Rectal smooth muscle tissue (tissue), 1 donor: ENCODE data around the gene CELF4.

Source experiments
- H3K27ac ChIP-seq: one replicate; pipeline ENCODE4 v1.7.0; 2013; ENCODE audit warnings: low read depth, low read length, inconsistent platforms
- H3K27me3 ChIP-seq: one replicate; pipeline ENCODE4 v1.7.0; 2013; ENCODE audit warnings: low read length; ENCODE audit not compliant: control insufficient read depth, insufficient read depth
- H3K36me3 ChIP-seq: one replicate; pipeline ENCODE4 v1.7.0; 2013; ENCODE audit warnings: low read length; ENCODE audit not compliant: control insufficient read depth, insufficient read depth
- H3K4me1 ChIP-seq: one replicate; pipeline ENCODE4 v1.7.0; 2013; ENCODE audit warnings: low read length; ENCODE audit not compliant: control insufficient read depth, insufficient read depth
- H3K4me3 ChIP-seq: one replicate; pipeline ENCODE4 v1.7.0; 2013; ENCODE audit warnings: low read length
- H3K9ac ChIP-seq: one replicate; pipeline ENCODE4 v1.7.0; 2013; ENCODE audit warnings: low read length

Gene CELF4

DNA sequence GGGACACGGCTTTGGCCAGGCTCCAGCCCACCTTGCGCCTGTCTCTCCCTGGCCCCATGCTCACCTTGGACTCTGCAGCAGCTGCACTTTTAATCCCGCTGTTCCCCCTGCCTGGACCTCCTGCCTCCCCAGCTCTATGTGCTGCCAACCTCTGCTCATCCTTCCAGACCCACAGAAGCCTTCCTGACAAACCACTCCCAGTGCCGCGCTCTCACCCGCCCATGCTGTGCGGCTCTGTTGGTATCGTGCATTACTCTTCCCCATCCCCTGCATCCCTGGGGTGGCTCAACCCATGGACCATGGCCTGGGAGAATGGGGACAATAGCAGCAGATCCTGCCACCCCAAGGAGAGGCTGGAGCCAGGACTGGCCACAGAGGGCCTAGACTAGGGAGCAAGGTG is 303.6 kb downstream of the CELF4 start:
- Histone ChIP-seq H3K27me3 (peaks cover 8% of the 10 kb centered on the region), H3K9ac (no peak overlapping the region), H3K4me1 (no peaks in the 10 kb centered on the region), H3K4me3 (no peak overlapping the region), H3K27ac (no peak overlapping the region), H3K36me3 (no peaks in the 10 kb centered on the region)

DNA sequence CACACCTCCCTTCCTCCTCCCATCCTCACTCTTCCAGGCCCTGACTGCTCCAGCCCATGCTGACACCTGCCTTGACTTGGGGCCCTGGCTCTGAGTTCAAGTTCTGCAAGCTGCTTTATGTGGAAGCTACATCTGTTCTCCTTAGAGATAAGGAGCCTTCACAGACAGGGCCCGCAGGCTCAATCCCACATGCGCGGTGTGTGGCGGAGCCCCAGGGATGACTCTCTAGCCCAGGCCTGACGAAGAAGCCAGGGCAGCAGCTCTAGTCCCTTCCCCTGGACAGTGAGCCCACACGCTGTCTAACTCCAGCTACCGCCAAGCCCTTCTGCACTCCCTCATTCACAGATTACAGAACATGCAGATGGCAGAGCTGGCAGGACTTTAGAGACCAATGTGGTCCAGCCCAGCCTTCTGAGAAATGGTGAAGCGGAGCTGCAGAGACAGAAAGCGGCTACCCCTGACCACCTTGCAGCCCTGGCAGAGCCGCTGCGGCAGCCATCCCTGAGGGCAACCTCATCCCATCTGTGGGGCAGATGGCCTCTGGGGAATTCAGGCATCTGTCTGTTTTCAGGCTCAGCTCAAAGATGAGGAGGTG is 304.3 kb downstream of the CELF4 start:
- H3K4me3 ChIP-seq = no peak overlapping the region
- no peak overlapping the region for H3K27ac ChIP-seq
- no peaks in the 10 kb centered on the region for H3K4me1 ChIP-seq
- no peak overlapping the region for H3K9ac ChIP-seq
- H3K36me3 ChIP-seq = no peaks in the 10 kb centered on the region
- peaks cover 8% of the 10 kb centered on the region for H3K27me3 ChIP-seq

DNA sequence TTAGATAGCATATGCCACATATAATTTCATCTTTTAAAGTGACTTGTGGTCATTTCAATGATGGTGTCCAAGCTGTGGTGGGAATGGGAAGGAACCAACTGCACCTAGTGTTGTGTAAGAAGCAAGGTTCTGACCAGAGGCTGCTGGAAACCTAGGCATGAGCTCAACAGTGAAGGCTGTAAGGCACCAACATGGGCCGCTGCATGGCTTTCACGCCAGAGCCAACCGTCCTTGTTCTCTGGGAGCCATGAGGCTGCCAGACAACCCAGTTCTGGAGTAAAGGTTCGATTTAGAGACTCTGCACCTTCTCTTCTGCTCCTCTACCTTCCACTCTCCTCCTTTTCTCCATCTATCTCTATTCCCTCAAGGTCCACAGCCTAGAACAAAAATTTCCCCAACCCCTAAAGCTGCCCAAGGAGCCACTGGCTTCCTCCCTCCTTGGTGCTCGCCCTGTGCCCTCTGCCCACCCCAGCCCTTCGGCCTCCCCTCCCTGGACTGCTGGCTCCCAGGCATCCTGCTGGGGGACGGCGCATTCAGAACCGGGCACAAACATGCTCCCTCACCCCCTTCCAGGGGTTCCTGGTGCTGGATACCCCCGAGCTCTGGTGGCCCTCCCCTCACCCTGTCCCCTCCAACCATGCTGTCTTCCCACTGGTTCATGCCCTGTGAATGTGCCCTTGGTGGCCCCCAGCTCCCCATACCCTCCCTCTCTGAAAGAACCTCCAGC is 305.1 kb downstream of the CELF4 start:
- H3K4me3 ChIP-seq = no peak overlapping the region
- peaks cover 8% of the 10 kb centered on the region for H3K27me3 ChIP-seq
- no peak overlapping the region for H3K9ac ChIP-seq
- H3K27ac ChIP-seq = no peak overlapping the region
- no peaks in the 10 kb centered on the region for H3K36me3 ChIP-seq
- no peaks in the 10 kb centered on the region for H3K4me1 ChIP-seq

DNA sequence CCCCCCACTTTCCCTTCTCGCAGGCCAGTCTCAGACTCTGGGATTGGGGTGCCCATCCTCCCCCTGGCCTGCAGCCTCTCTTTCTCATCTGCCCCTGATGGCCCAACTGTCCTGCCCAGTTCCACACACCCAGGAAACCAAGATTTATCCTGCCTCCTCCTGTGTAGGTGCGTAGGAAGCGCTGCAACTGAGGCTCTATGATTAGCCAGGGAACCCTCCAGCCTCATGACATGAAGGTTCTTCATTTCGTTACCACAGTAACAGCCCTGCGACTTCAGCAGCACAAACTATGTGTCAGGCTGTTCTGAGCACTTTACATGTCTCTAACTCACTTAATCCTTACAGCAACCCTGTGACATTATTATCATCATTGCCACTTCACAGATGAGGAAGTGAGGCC is 305.9 kb downstream of the CELF4 start:
- Histone ChIP-seq H3K9ac (no peak overlapping the region), H3K36me3 (no peaks in the 10 kb centered on the region), H3K27me3 (peaks cover 8% of the 10 kb centered on the region), H3K27ac (no peak overlapping the region), H3K4me1 (no peaks in the 10 kb centered on the region), H3K4me3 (no peak overlapping the region)

DNA sequence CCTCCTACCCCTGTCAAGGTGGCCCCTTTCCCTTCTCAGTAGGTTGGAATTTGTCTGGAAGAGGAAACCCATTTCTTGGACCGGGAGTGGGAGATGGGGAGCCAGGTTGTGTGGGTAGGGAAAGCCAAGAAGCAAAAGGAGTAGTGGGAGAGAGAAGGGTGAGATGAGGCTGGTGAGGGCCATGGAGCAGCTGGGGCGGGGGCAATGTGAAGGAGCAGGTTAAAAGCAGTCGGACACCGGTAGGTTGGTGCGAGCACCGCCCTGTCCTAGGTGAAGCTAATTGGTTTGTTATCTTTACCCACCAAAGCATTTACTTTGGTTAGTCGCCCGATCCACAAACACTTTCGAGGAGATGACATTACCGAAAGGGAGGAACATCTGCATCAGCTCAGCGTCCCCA is 306.8 kb downstream of the CELF4 start:
- no peak overlapping the region for H3K9ac ChIP-seq
- H3K27me3 ChIP-seq = peaks cover 12% of the 10 kb centered on the region
- H3K27ac ChIP-seq = no peak overlapping the region
- H3K4me1 ChIP-seq = no peaks in the 10 kb centered on the region
- no peaks in the 10 kb centered on the region for H3K36me3 ChIP-seq
- H3K4me3 ChIP-seq = no peak overlapping the region

DNA sequence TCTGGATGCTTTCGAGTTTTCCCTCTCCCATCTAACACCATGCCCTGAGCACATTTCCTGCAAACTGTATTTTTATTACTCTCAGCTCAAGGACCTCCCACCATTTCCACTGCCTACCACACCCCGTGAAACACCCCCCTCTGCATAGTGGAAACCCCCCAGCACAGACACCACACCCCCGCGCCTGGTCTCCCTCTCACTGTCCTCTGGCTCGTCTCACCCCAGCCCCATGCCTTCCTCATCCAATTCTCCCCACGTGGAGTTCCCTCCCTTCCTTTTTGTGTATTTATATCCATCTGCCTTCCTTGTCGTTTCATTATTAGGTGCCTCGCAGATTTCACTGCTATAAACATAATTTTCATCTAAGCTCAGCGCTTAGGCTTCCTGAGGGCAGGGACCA is 307.5 kb downstream of the CELF4 start:
- no peaks in the 10 kb centered on the region for H3K4me1 ChIP-seq
- H3K9ac ChIP-seq = no peak overlapping the region
- H3K27me3 ChIP-seq = peaks cover 16% of the 10 kb centered on the region
- no peaks in the 10 kb centered on the region for H3K36me3 ChIP-seq
- no peak overlapping the region for H3K4me3 ChIP-seq
- no peak overlapping the region for H3K27ac ChIP-seq

DNA sequence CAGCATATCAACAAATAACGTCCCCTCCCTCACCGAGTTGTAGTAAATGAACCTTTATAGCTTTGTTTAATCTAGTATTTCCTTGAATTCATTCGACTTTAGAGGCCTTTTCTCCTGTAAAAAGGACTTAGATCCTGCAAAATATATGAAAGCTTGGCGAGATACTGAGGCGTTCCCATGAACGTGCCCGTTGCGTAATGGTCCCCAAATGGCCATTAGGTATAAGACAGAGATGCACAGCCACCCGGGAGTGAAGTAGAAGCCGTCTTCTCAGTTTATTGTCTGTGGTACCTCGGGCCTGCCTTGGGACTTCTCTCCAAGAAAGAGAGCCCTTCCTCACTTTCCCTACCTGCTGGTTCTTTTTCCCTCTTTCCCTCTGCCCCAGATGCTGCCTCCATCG is 310.6 kb downstream of the CELF4 start:
- no peak overlapping the region for H3K9ac ChIP-seq
- no peak overlapping the region for H3K4me3 ChIP-seq
- no peak overlapping the region for H3K27ac ChIP-seq
- H3K27me3 ChIP-seq = peaks cover 17% of the 10 kb centered on the region
- no peaks in the 10 kb centered on the region for H3K4me1 ChIP-seq
- no peaks in the 10 kb centered on the region for H3K36me3 ChIP-seq

DNA sequence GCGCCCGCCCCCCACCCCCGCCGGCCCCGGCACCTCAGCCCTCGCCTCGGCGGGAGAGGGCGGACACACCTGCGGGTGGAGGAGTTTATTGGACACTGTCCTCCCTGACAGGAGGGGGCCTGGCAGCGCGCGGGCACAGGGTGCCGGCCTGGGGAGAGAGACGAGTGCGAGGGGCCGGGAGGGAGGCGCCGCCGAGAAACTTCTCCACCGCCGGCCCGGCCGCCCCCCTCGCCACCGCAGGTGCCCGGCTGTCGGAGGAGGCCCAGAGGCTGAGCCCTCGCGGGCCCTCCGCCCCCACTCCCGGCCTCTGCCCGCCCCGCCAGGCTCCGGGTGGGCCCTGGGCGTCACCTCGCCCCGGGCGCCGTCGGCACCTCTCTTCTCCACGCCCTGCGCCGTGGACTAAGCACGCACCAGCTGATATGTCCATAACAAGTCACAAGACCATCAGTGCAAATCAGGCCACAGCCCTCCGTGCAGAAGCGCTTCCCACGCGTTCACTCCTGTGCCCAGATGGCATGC is 311.3 kb downstream of the CELF4 start:
- no peaks in the 10 kb centered on the region for H3K4me1 ChIP-seq
- no peak overlapping the region for H3K9ac ChIP-seq
- H3K27ac ChIP-seq = no peak overlapping the region
- peak overlapping the region; percentile 15 for H3K4me3 ChIP-seq
- H3K27me3 ChIP-seq = peaks cover 17% of the 10 kb centered on the region
- H3K36me3 ChIP-seq = no peaks in the 10 kb centered on the region

DNA sequence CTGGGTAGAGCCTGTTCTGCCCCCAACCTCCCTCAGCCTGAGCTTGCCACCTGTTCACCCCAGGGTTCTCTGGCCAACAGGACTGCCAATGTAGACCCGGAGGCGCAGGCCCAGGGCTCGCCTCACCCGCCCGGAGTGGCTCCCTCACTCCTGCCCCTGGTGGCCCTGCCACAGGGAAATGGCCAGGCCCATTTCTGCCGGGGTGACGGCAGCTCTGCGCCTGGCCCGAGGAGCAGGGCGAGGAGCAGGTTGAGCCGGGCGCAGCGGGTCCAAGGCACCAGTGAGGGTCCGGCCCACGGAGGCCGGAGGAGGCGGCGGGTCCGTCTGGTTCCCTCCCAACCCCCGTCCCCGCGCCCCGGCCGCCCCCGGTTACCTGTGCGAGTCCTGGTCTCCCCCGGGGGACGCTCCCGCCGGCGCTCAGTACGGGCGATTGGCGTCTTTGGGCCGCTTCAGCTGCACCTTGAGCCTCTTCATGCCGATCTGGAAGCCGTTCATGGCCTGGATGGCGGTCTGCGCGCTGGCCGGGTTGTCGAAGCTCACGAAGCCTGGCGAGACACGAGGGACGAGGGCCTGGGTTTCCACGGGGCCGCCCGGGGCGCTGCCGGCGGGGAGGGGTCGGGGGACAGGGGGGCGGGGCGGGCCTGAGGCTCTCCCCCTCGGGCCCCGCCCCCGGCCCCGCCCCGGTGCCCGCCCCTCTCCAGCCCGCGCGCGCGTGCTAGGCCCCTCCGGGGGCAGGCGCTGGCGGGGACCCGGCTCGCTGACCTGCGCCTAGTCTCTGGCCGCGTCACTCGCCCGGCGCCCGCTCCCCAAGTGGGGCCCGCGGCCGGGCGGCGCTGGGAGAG is 312.0 kb downstream of the CELF4 start:
- Histone ChIP-seq H3K9ac (no peak overlapping the region), H3K27me3 (peaks cover 17% of the 10 kb centered on the region), H3K27ac (no peak overlapping the region), H3K4me1 (no peaks in the 10 kb centered on the region), H3K36me3 (no peaks in the 10 kb centered on the region), H3K4me3 (no peak overlapping the region)

DNA sequence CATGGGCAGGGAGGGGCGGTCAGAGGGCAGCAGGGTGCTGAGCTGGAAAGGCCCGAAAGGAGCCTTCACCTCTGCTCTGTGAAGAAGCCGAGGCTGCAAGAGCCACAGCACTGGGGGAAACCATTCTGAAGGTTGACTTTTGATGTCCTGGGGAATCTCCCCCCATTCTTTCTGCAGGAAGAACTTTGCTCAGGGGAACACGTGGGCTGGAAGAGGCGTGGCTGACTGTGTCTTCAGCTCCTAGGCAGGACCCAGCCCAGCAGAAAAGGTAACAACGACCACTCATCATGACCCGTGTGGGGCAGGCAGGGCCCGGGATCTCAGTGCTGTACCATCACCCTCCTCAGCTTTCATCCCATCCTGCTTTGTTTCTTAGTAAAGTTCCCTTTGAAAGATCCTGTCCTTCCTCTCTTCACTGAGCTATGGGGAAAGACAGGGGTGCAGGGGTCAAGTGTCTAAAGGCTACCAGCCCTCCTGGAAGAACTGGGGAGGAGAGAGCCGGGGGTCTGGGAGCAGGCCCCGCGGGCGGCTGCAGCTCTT is 312.7 kb downstream of the CELF4 start:
- H3K4me1 ChIP-seq = no peaks in the 10 kb centered on the region
- H3K4me3 ChIP-seq = no peak overlapping the region
- H3K9ac ChIP-seq = no peak overlapping the region
- H3K27me3 ChIP-seq = peaks cover 17% of the 10 kb centered on the region
- no peaks in the 10 kb centered on the region for H3K36me3 ChIP-seq
- H3K27ac ChIP-seq = no peak overlapping the region

DNA sequence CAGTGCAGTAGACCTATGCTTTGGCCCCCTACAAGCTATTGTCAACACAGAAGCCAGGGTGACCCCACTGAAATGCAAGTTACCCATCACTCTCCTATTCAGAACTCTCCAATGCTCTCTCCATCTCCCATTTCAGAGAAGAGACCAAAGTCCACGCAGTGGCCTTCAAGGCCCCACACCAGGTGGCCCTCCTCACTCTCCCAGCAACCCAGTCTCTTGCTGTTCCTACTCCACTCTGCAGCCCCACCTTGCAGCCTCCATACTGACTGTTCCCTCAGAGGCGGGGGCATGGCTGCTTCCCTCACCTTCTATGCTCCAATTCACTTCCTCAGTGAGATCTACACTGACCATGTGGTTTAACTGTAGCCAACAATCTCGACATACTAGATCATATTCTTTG is 313.3 kb downstream of the CELF4 start:
- Histone ChIP-seq H3K36me3 (no peaks in the 10 kb centered on the region), H3K4me3 (no peak overlapping the region), H3K4me1 (no peaks in the 10 kb centered on the region), H3K27me3 (peaks cover 17% of the 10 kb centered on the region), H3K9ac (no peak overlapping the region), H3K27ac (no peak overlapping the region)

DNA sequence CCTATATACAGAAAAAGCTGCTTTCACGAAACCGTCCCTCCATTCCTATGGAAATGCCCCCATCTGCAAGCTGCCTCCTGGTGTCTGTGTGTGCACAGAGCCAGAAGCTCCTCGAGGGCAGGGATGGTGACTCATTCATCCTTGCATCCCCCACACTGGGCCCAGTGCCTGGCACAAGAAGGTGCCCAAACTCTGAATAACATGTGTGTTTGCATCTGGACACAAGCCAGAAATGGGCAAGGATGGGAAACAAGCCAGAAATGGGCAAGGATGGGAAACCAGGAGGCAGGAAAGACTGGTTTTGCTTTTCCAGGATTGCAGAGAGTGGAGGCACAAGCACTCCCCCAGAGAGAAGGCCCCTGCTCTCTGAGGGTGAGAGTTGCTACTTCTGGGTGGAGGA is 313.9 kb downstream of the CELF4 start:
- Histone ChIP-seq H3K4me3 (no peak overlapping the region), H3K27me3 (peaks cover 17% of the 10 kb centered on the region), H3K9ac (no peak overlapping the region), H3K4me1 (no peaks in the 10 kb centered on the region), H3K27ac (no peak overlapping the region), H3K36me3 (no peaks in the 10 kb centered on the region)
